Left hindlimb (tissue), 1 donor: ENCODE results near the gene PARP4.
"Not testable (repeated sequence)": the region's sequence is repeated elsewhere in the genome, so short reads cannot be mapped to it uniquely, and the experiment has no call there.

Experiments
- DNase-seq: peaks from one replicate; pipeline ENCODE4 v3.0.0-alpha.2; 2018

Gene PARP4

GRCh38 chr13:24512197-24512907 lies at the start of gene PARP4:
Gene PARP4, minus strand, starts transcription at chr13:24512778. Its CDS starts 9,002 bp downstream, at chr13:24503776.
- DNase-seq, result peak; percentile 88

- DNase-seq, result not testable (repeated sequence)
These were observed 48.1 kb upstream of the PARP4 start for GRCh38 chr13:24560579-24561187.

DNA sequence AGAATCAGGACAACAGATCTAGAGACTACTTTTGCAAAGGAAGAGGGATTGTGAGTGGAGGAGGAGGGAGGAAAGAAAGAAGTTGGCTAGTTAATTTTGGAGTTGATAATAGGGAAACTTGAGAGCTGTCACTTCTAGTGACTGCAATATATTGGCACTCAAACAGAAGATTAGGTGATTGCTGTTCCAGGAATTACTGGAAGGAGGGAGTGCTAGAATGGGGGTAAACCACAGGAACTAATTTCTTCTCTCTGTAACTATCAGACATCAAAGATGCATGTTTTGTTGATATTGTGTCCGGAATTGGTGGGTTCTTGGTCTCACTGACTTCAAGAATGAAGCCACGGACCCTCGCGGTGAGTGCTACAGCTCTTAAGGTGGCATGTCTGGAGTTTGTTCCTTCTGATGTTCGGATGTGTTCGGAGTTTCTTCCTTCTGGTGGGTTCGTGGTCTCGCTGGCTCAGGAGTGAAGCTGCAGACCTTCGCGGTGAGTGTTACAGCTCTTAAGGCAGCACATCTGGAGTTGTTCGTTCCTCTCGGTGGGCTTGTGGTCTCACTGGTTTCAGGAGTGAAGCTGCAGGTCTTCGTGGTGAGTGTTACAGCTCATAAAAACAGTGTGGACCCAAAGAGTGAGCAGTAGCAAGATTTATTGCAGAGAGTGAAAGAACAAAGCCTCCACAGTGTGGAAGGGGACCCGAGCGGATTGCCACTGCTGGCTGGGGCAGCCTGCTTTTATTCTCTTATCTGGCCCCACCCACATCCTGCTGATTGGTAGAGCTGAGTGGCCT lies 47.0 kb upstream of the PARP4 start:
- DNase-seq, result not testable (repeated sequence)

DNA sequence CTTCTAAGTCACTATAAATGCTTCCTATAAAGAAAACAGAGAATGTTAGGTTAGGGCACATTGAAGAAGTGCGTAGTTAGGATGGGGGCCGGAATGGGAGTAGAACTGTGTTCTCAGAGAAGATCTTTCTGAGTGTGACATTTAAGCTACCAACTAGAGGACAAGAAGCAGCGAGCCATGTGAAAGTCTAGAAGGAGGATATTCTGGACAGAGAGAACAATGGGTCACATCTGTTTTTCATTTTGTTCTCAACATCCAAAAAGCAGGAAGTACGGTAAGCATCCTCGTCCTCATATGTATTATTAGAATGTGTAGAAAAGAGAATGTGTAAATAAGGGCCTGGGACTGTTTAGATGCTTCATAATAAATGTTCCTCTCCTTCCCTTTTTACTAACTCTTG lies 44.5 kb upstream of the PARP4 start:
- DNase-seq, result no peak

- not testable (repeated sequence) for DNase-seq
These were observed 41.3 kb upstream of the PARP4 start for GRCh38 chr13:24553892-24554291.

- peak; percentile 30 for DNase-seq
These were observed 29.1 kb upstream of the PARP4 start for GRCh38 chr13:24541476-24542352.

- no peak for DNase-seq
These were observed 28.5 kb upstream of the PARP4 start for GRCh38 chr13:24541127-24541475.

DNA sequence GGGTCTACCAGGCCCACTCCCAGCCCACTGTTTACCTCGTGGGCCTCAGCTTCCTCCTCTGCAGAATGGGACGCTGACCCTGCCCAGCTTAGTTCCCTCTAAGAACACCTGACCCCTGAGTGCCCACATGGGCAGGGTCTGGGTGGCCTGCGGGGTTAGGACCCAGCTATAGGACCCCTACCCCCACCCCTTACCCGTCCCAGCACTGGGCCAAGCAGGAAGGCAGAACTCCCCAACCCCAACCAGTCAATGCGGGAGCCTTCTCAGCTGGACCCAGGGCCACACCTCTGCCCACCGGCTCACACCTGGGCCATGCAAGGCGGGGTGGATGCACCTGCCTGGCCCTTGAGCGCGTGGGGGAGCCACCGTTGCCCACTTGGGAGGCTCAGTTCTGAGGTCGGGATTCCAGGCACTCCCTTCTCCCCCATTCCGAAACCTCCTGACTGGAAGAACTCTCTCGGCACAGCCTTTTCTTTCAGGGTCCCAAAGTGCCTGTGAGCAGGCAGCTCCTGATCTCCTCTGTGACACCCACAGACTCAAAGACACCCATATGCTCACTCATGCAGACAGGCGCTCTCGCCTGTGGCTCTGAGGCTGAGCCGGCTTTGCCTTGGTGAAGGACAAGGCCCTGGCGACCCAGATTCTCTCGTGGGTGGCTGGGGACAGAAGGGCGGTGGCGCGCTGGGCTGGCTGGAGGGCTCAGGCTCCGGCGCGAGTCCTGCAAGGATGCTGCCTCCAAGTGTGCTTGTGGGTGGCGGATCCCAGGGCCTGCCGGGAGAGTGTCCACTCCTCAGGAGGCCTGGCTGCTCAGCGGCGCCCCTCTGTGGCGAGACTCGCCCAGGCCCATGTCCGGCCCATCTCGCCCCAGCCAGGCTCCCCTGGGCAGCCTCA lies 27.9 kb upstream of the PARP4 start:
- no peak for DNase-seq

DNA sequence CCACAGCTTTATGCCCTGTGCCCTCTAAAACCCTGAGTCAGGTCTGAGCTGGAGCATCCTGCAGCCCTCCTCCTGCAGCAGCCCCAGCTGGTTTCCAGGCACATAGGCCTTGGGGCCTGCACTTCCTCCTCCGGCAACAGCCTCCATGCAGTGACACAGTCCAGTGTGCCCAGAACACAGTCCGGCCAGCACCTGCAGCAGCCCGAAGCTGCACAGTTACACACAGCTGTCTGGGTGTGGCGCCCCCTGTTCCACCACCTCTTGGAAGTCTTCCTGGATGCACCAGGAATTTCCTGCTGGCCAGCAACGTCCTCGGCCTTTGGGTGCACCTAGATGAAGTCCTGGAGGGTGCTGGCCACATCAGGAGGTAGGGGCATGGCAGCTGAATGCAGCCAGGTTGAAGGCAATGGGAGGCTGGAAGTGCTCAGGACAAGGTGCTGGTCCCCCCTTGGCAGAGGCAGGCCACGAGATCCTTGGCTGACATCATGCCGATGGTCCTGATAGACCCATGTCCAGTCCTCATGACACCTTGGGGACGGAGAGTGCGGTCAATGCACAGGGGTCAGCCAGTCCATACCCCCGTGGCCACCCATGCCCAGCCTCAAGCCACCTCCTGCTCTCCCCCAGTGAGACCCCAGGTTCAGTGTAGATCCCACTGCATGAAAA lies 27.1 kb upstream of the PARP4 start:
- no peak for DNase-seq

- no peak for DNase-seq
These were observed 16.9 kb upstream of the PARP4 start for GRCh38 chr13:24529478-24529877.

DNA sequence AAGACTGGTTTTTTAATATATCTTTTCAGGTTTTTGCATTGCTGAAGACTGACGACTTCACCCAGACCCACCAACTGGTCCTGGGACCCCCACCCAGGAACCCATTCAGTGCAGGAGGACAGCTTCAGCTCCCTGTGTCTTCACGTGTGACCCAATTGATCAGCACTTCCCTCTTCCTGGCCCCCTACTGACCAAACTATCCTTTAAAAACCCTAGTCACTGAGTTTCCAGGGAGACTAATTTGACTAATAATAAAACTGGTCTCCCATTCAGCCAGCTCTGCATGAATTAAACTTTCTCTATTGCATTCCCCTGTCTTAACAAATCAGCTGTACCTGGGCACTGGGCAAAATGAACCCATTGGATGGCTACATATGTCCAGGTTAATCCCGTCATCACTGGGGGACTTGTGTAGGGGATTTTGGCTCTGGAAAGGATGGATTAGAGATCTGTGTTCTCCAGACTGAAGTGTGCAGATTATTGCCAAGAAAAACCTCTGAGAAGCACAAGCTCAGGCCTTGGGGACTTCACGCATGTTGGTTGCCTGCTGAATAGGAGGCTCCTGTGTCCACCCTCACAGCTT lies 16.3 kb upstream of the PARP4 start:
- DNase-seq, result no peak

GRCh38 chr13:24527266-24527775 lies 14.7 kb upstream of the PARP4 start:
- no peak for DNase-seq

GRCh38 chr13:24520733-24521132 lies 8.2 kb upstream of the PARP4 start:
- no peak for DNase-seq

- no peak for DNase-seq
These were observed 4.3 kb upstream of the PARP4 start for GRCh38 chr13:24516919-24517318.

GRCh38 chr13:24512908-24513213 lies 283 bp upstream of the PARP4 start:
- DNase-seq, result no peak

DNA sequence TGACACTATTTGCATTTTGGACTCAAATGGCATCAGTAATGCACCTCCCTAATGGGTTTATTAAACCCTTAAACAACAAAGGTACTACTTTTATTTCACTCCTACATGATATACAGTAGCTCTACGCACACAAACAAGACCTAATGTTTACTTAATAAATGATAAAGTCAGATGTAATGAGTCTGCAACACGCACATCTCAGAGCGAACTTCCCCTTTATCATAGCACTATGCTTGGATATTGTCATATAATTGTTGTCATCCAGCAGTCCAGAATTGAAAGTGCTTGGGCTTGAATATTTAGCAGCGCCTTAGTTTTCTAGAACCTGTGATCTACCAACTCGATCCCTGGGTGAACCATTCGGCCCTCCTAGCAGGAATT lies 772 bp downstream of the PARP4 start:
- no peak for DNase-seq

GRCh38 chr13:24511019-24511815 lies 1.4 kb downstream of the PARP4 start:
- DNase-seq, result no peak

DNA sequence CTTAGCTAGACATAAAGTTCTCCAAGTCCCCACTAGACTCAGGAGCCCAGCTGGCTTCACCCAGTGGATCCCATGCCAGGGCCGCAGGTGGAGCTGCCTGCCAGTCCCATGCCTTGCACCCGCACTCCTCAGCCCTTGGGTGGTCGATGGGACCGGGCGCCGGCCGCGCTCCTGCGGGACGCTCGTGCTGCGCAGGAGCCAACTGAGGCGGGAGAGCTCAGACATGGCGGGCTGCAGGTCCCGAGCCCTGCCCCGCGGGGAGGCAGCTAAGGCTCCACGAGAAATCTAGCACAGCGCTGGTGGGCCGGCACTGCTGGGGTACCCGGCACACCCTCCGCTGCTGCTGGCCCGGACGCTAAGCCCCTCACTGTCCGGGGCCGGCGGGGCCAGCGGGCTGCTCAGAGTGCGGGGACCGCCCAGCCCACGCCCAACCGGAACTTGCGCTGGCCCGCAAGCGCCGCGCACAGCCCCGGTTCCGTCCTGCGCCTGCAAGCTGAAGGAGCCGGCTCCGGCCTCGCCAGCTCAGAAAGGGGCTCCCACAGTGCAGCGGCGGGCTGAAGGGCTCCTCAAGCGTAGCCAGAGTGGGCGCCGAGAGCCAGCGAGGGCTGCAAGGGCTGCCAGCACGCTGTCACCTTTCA lies 5.8 kb downstream of the PARP4 start:
- no peak for DNase-seq

- DNase-seq, result not testable (repeated sequence)
These were observed 6.3 kb downstream of the PARP4 start for GRCh38 chr13:24506283-24506682.

DNA sequence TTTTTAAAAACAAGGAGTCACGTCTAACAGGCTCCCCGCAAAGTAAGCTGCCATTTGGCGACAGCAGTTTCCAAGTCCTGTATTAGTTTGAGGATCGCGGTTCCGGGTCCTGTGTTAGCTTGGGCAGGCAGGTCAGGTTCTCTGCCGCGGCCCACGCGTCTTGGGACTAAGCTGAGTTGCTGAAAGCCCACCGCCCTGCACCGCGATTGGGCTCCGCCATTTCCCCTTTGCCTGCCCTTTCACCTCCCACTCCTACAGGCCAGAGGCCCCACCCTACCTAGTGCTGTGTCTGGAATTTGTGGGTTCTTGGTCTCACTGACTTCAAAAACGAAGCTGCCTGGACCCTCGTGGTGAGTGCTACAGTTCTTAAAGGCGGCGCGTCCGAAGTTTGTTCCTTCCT lies 6.8 kb downstream of the PARP4 start:
- no peak for DNase-seq
